K562 (cell line): ENCODE results near the gene HOXB7. TPM values are rescaled to one million over a fixed set of nuclear protein-coding genes. Genes with fewer than 3 reads are reported as not detected.
A peak's percentile ranks its signal among the peaks of the same experiment; 100 is the strongest.

Experiments
- CREM ChIP-seq: IDR thresholded peaks from 2 replicates; pipeline ENCODE4 v1.6.1; 2014; ENCODE audit warnings: antibody characterized with exemption, low read depth
- CXXC5 ChIP-seq: fragments of 250-450 bp; sonication (Bioruptor Pico); IDR thresholded peaks from 2 replicates; pipeline ENCODE4 v1.8.0; 2022; ENCODE audit warnings: inconsistent platforms, mild to moderate bottlenecking, moderate library complexity
- FOSL1 ChIP-seq: fragments of 200-800 bp; sonication (Bioruptor generic); conservative IDR thresholded peaks from 2 replicates; pipeline ENCODE4 v1.6.1; 2016; ENCODE audit warnings: missing genetic modification characterization, missing compliant biosample characterization
- FOXK2 ChIP-seq, 2 experiments: fragments of 450-650 bp; IDR thresholded peaks in 1 of 2; conservative IDR thresholded peaks in 1 of 2; 2 replicates each; pipeline ENCODE4 v1.6.1; 2016; ENCODE audit warnings: low read depth in 2 of 2, mild to moderate bottlenecking in 1 of 2
- MLX ChIP-seq, 2 experiments: fragments of 450-650 bp in 1 of 2; sonication (generic) in 1 of 2; formaldehyde crosslinking; conservative IDR thresholded peaks; 2 replicates each; pipeline versions ENCODE4 v1.4.0 to v1.8.1; 2020 to 2022; ENCODE audit warnings: mild to moderate bottlenecking in 1 of 2, missing genetic modification reagents in 1 of 2
- MTA1 ChIP-seq: fragments of 450-650 bp; IDR thresholded peaks from 2 replicates; pipeline ENCODE4 v1.6.1; 2017; ENCODE audit warnings: borderline replicate concordance
- NCOA1 ChIP-seq: fragments of 450-650 bp; IDR thresholded peaks from 2 replicates; pipeline ENCODE4 v1.6.1; 2016; ENCODE audit warnings: low read depth
- NR3C1 ChIP-seq: sonication (generic); formaldehyde crosslinking; IDR thresholded peaks from 2 replicates; pipeline ENCODE4 v1.8.1; 2022; ENCODE audit warnings: missing genetic modification reagents
- PCBP1 ChIP-seq: fragments of 200-400 bp; formaldehyde crosslinking; IDR thresholded peaks from 2 replicates; pipeline ENCODE4 v1.6.1; 2018; ENCODE audit warnings: mild to moderate bottlenecking, low read depth, low read length; ENCODE audit not compliant: poor library complexity, severe bottlenecking
- PHF8 ChIP-seq: fragments of 200-600 bp; sonication (generic); IDR thresholded peaks from 2 replicates; pipeline ENCODE4 v1.6.1; 2012; ENCODE audit warnings: mixed run types, mild to moderate bottlenecking, inconsistent platforms, low read length, moderate library complexity, borderline replicate concordance
- POLR2A ChIP-seq: fragments of 450-650 bp; conservative IDR thresholded peaks from 2 replicates; pipeline ENCODE4 v1.6.1; 2016
- POLR2G ChIP-seq: fragments of 200-400 bp; formaldehyde crosslinking; IDR thresholded peaks from 2 replicates; pipeline ENCODE4 v1.6.1; 2017; ENCODE audit warnings: low read depth, mild to moderate bottlenecking, antibody characterized with exemption, low read length, moderate library complexity
- POLR2H ChIP-seq: IDR thresholded peaks from 2 replicates; pipeline ENCODE4 v1.6.1; 2016; ENCODE audit warnings: missing genetic modification characterization, low read depth, mild to moderate bottlenecking, control low read depth, missing compliant biosample characterization, moderate library complexity
- RBFOX2 ChIP-seq: fragments of 200-400 bp; formaldehyde crosslinking; IDR thresholded peaks from 2 replicates; pipeline ENCODE4 v1.6.1; 2017; ENCODE audit warnings: low read depth, mild to moderate bottlenecking, low read length, moderate library complexity
- ZBTB7A ChIP-seq: IDR thresholded peaks from 2 replicates; pipeline ENCODE4 v1.6.1; 2011; ENCODE audit warnings: low read depth, mild to moderate bottlenecking, low read length, moderate library complexity, borderline replicate concordance; ENCODE audit not compliant: control insufficient read depth
- ZFX ChIP-seq: sonication (generic); formaldehyde crosslinking; IDR thresholded peaks from 2 replicates; pipeline ENCODE4 v1.8.0; 2022; ENCODE audit warnings: mild to moderate bottlenecking, missing genetic modification reagents, moderate library complexity
- ZHX1 ChIP-seq: fragments of 150-350 bp; conservative IDR thresholded peaks from 2 replicates; pipeline ENCODE4 v1.6.1; 2014; ENCODE audit warnings: low read length
- ZNF253 ChIP-seq: fragments of 250-450 bp; sonication (Bioruptor Pico); conservative IDR thresholded peaks from 2 replicates; pipeline ENCODE4 v1.6.1; 2021; ENCODE audit warnings: mild to moderate bottlenecking
- polyA plus RNA-seq, 8 experiments: library from polyadenylated mRNA; depleted of rRNA in 4 of 8; stranded (reverse) in 5 of 8; unstranded in 3 of 8; fragments of >200 nt; fragmentation: Nextera tagmentation in 2 of 8; fragmentation: Illumina TruSeq in 1 of 8; extraction: Ambion mirVana in 2 of 8; extraction: Trizol in 1 of 8; gene quantifications; 2 replicates each; pipeline versions ENCODE4 v1.2.1 to v1.2.3, GENCODE V29; 2011 to 2014; ENCODE audit warnings: inconsistent platforms in 1 of 8, missing spikeins in 1 of 8
- total RNA-seq, 7 experiments: library from RNA; depleted of rRNA in 6 of 7; stranded (reverse); fragments of >200 nt in 6 of 7; fragmentation: Illumina TruSeq in 2 of 7; extraction: Trizol in 2 of 7; gene quantifications; 2 replicates each; pipeline versions ENCODE4 v1.2.1 to v1.2.3, GENCODE V29; 2011 to 2021; ENCODE audit warnings: low replicate concordance in 1 of 7
- TF ChIP-seq, protein P1 (sequence below): fragments of 200-800 bp; sonication (Bioruptor generic); IDR thresholded peaks from 2 replicates; pipeline ENCODE4 v1.6.1; 2017; ENCODE audit warnings: missing genetic modification characterization, missing compliant biosample characterization
- TF ChIP-seq, protein P2 (sequence below), 2 experiments: IDR thresholded peaks; 2 replicates each; pipeline ENCODE4 v1.6.1; 2012; ENCODE audit warnings: improper control_type of control experiment in 2 of 2, low read depth in 2 of 2, low read length in 2 of 2, borderline replicate concordance in 1 of 2

Gene HOXB7
- total and polyA plus RNA-seq, 9 of the 15 experiments (the other 6 are each of a cell fraction or from before 2014, with no cell fraction given) = 5.5 to 16.7 (median 8.3) TPM

GRCh38 chr17:48579760-48580554 lies 30.9 kb downstream of the HOXB7 start (continued):
- peak; percentile 63; the same call in 1 of the 2 replicates for TF ChIP-seq CREM
- TF ChIP-seq POLR2A = 0 out of 2 replicates have a peak, but pooled peaks have one; percentile 35
- peak; percentile 24; the same call in 1 of the 2 replicates for TF ChIP-seq PHF8
- TF ChIP-seq POLR2G = peak; percentile 56
- TF ChIP-seq ZBTB7A = peak; percentile 87
- peak; percentile 50 for TF ChIP-seq CXXC5 (CRISPR knock-in tag)
- TF ChIP-seq MTA1 = 0 out of 2 replicates have a peak, but pooled peaks have one; percentile 42
- TF ChIP-seq, protein P1, sequence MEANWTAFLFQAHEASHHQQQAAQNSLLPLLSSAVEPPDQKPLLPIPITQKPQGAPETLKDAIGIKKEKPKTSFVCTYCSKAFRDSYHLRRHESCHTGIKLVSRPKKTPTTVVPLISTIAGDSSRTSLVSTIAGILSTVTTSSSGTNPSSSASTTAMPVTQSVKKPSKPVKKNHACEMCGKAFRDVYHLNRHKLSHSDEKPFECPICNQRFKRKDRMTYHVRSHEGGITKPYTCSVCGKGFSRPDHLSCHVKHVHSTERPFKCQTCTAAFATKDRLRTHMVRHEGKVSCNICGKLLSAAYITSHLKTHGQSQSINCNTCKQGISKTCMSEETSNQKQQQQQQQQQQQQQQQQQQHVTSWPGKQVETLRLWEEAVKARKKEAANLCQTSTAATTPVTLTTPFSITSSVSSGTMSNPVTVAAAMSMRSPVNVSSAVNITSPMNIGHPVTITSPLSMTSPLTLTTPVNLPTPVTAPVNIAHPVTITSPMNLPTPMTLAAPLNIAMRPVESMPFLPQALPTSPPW = peak; percentile 65
- TF ChIP-seq POLR2H (tag) = peak; percentile 41; the same call in 1 of the 2 replicates
- TF ChIP-seq ZFX = peak; percentile 52; the same call in 1 of the 2 replicates
- no peak for TF ChIP-seq PCBP1
- TF ChIP-seq FOXK2 (conservative IDR thresholded peaks at IDR 0.05 in 1 of 2, IDR thresholded peaks at IDR 0.05 in 1 of 2; ENCODE audit: low read depth in 2 of 2) = peak; percentile 61 to 62; a peak in 2 of 4 replicates
- TF ChIP-seq MLX (CRISPR knock-in tag; conservative IDR thresholded peaks at IDR 0.05) = no peak
- TF ChIP-seq FOSL1 (tag) = peak; percentile 36; the same call in 1 of the 2 replicates
- peak; percentile 70 for TF ChIP-seq RBFOX2
- no peak for TF ChIP-seq ZHX1
- TF ChIP-seq, protein P2, sequence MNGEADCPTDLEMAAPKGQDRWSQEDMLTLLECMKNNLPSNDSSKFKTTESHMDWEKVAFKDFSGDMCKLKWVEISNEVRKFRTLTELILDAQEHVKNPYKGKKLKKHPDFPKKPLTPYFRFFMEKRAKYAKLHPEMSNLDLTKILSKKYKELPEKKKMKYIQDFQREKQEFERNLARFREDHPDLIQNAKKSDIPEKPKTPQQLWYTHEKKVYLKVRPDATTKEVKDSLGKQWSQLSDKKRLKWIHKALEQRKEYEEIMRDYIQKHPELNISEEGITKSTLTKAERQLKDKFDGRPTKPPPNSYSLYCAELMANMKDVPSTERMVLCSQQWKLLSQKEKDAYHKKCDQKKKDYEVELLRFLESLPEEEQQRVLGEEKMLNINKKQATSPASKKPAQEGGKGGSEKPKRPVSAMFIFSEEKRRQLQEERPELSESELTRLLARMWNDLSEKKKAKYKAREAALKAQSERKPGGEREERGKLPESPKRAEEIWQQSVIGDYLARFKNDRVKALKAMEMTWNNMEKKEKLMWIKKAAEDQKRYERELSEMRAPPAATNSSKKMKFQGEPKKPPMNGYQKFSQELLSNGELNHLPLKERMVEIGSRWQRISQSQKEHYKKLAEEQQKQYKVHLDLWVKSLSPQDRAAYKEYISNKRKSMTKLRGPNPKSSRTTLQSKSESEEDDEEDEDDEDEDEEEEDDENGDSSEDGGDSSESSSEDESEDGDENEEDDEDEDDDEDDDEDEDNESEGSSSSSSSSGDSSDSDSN (IDR thresholded peaks at IDR 0.05; ENCODE audit: borderline replicate concordance in 1 of 2, low read depth in 2 of 2, low read length in 2 of 2) = peak in 1 of 2 experiments; percentile 64; a peak in 2 of 4 replicates
- TF ChIP-seq ZNF253 (CRISPR knock-in tag) = no peak
- TF ChIP-seq NCOA1 = peak; percentile 48; the same call in 1 of the 2 replicates
- TF ChIP-seq NR3C1 (CRISPR knock-in tag) = no peak
